ENCODE results near the gene UTP20. TPM values are rescaled to one million over a fixed set of nuclear protein-coding genes. Genes with fewer than 3 reads are reported as not detected.

Gene UTP20
- total and polyA plus RNA-seq, 2 experiments from 2014 or later = 2.0 to 11.6 TPM

DNA sequence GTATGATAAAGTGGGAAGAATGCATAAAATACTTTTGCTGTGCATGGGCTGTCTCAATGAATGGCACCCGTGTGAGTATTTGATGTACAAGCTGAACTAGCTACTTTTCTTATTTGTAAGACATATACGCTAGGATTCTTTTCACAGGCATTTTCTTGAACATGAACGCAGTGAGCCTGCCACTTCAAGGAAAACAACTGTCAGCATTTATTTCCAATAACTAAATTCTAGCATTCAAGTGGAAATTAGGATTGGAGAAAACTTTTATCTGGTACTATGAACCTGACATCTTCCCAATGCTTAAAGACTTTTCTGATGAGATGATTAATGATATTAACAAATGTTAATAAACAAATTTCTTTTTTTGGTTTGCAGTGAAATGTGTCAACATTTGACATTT is 45.7 kb downstream of the UTP20 start:
- Histone ChIP-seq H4K20me1 (ENCODE audit: insufficient read depth, poor library complexity, severe bottlenecking) (no peaks in the 10 kb centered on the region), H3K9me2 (replicated peaks; ENCODE audit: insufficient read depth) (no peaks in the 10 kb centered on the region), H3K4me3 (no peak overlapping the region), H3K4me1 (ENCODE audit: insufficient read depth) (no peaks in the 10 kb centered on the region), H3K36me3 (replicated peaks; ENCODE audit: insufficient read depth, low read depth) (no peaks in the 10 kb centered on the region), H3K27me3 (no peaks in the 10 kb centered on the region), H3K79me2 (no peaks in the 10 kb centered on the region), H3K27ac (no peak overlapping the region), H3K4me2 (no peak overlapping the region), H2AFZ (no peak overlapping the region), H3K9me3 (ENCODE audit: low read depth) (no peaks in the 10 kb centered on the region)
- DNase-seq (ENCODE audit: low spot score) = no peak
- 85% methylated on average over 3 of the region's 3 CpGs for WGBS (ENCODE audit: low lambda C conversion rate, missing lambda C conversion rate)
- TF ChIP-seq, protein P1, sequence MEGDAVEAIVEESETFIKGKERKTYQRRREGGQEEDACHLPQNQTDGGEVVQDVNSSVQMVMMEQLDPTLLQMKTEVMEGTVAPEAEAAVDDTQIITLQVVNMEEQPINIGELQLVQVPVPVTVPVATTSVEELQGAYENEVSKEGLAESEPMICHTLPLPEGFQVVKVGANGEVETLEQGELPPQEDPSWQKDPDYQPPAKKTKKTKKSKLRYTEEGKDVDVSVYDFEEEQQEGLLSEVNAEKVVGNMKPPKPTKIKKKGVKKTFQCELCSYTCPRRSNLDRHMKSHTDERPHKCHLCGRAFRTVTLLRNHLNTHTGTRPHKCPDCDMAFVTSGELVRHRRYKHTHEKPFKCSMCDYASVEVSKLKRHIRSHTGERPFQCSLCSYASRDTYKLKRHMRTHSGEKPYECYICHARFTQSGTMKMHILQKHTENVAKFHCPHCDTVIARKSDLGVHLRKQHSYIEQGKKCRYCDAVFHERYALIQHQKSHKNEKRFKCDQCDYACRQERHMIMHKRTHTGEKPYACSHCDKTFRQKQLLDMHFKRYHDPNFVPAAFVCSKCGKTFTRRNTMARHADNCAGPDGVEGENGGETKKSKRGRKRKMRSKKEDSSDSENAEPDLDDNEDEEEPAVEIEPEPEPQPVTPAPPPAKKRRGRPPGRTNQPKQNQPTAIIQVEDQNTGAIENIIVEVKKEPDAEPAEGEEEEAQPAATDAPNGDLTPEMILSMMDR (IDR thresholded peaks at IDR 0.05; ENCODE audit: poor library complexity) = no peak
- no peak for TF ChIP-seq EZH2 (IDR thresholded peaks at IDR 0.05; ENCODE audit: borderline replicate concordance)
- no peak for TF ChIP-seq EZH2phosphoT487 (IDR thresholded peaks at IDR 0.05; ENCODE audit: low read depth, severe bottlenecking, unreplicated experiment)

DNA sequence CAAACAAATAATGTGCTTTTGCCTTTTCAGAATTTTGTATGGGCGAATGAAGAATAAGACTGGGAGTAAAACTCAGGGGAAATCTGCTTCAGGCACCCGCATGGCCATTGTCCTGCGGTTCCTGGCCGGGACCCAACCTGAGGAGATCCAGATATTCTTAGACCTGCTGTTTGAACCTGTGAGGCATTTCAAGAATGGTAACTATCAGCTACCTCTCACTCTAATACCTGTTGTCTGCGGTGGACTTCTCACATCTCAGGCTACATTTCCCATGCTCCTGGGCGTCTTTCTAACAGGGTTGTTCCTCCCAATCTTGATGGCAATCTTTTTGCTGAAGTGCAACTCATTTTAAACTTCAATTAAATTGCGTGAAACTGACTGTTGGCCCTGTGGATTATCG is 47.1 kb downstream of the UTP20 start:
- Histone ChIP-seq H3K9me3 (ENCODE audit: low read depth) (no peaks in the 10 kb centered on the region), H3K27me3 (no peaks in the 10 kb centered on the region), H3K9me2 (replicated peaks; ENCODE audit: insufficient read depth) (no peaks in the 10 kb centered on the region), H3K27ac (no peak overlapping the region), H4K20me1 (ENCODE audit: insufficient read depth, poor library complexity, severe bottlenecking) (no peaks in the 10 kb centered on the region), H3K4me3 (no peak overlapping the region), H3K4me1 (ENCODE audit: insufficient read depth) (no peaks in the 10 kb centered on the region), H3K4me2 (no peak overlapping the region), H2AFZ (no peak overlapping the region), H3K36me3 (replicated peaks; ENCODE audit: insufficient read depth, low read depth) (no peaks in the 10 kb centered on the region), H3K79me2 (no peaks in the 10 kb centered on the region)
- no peak for DNase-seq (ENCODE audit: low spot score)
- WGBS (ENCODE audit: low lambda C conversion rate, missing lambda C conversion rate) = 86% methylated on average over 8 of the region's 8 CpGs
- no peak for TF ChIP-seq EZH2phosphoT487 (IDR thresholded peaks at IDR 0.05; ENCODE audit: low read depth, severe bottlenecking, unreplicated experiment)
- no peak for TF ChIP-seq EZH2 (IDR thresholded peaks at IDR 0.05; ENCODE audit: borderline replicate concordance)
- TF ChIP-seq, protein P1 (IDR thresholded peaks at IDR 0.05; ENCODE audit: poor library complexity) = no peak

DNA sequence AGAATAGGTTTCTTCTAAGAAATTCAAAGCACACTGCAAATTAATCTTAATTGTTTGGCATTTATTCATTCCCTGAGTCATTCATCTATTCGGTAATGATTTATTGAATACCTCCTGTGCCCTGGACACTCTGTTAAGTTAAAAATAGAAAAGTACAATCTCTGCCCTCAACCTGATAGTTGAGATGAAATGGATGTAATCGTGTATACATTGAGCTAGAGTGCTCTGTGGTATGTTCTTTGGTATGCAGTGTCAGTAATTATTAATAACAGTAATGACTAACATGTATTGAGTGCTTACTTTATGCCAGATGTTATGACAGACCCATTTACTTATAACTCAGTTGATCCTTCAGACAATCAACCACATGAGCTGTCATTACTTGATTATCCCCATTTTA is 47.6 kb downstream of the UTP20 start:
- Histone ChIP-seq H3K9me3 (ENCODE audit: low read depth) (no peaks in the 10 kb centered on the region), H4K20me1 (ENCODE audit: insufficient read depth, poor library complexity, severe bottlenecking) (no peaks in the 10 kb centered on the region), H3K4me2 (no peak overlapping the region), H3K4me1 (ENCODE audit: insufficient read depth) (no peaks in the 10 kb centered on the region), H3K36me3 (replicated peaks; ENCODE audit: insufficient read depth, low read depth) (no peaks in the 10 kb centered on the region), H3K4me3 (no peak overlapping the region), H3K27me3 (no peaks in the 10 kb centered on the region), H3K79me2 (no peaks in the 10 kb centered on the region), H2AFZ (no peak overlapping the region), H3K9me2 (replicated peaks; ENCODE audit: insufficient read depth) (no peaks in the 10 kb centered on the region), H3K27ac (no peak overlapping the region)
- TF ChIP-seq EZH2phosphoT487 (IDR thresholded peaks at IDR 0.05; ENCODE audit: low read depth, severe bottlenecking, unreplicated experiment) = no peak
- TF ChIP-seq EZH2 (IDR thresholded peaks at IDR 0.05; ENCODE audit: borderline replicate concordance) = no peak
- TF ChIP-seq, protein P1 (IDR thresholded peaks at IDR 0.05; ENCODE audit: poor library complexity) = no peak
- DNase-seq (ENCODE audit: low spot score) = no peak
- 90% methylated on average over 2 of the region's 2 CpGs for WGBS (ENCODE audit: low lambda C conversion rate, missing lambda C conversion rate)

DNA sequence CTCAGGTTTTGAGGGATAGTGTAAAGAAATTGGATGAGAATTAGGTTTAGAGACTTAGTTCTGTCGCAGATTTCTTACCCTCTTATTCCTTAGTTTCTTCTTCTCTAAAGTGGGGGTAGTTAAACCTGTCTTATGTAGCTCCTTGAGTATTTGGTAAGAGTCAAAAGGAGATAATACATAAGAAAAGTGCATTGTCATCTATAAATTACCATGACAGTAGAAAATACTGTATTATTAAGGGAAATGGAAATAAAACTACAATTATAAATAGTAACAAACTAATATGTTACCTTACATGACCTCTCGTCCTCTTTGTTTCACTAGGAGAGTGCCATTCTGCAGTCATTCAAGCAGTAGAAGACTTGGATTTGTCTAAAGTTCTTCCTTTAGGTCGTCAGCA is 49.0 kb downstream of the UTP20 start:
- Histone ChIP-seq H3K4me1 (ENCODE audit: insufficient read depth) (no peaks in the 10 kb centered on the region), H2AFZ (no peak overlapping the region), H3K9me3 (ENCODE audit: low read depth) (no peaks in the 10 kb centered on the region), H3K79me2 (no peaks in the 10 kb centered on the region), H3K27me3 (no peaks in the 10 kb centered on the region), H3K4me2 (no peak overlapping the region), H3K36me3 (replicated peaks; ENCODE audit: insufficient read depth, low read depth) (no peaks in the 10 kb centered on the region), H3K9me2 (replicated peaks; ENCODE audit: insufficient read depth) (no peaks in the 10 kb centered on the region), H3K4me3 (no peak overlapping the region), H3K27ac (no peak overlapping the region), H4K20me1 (ENCODE audit: insufficient read depth, poor library complexity, severe bottlenecking) (no peaks in the 10 kb centered on the region)
- no peak for TF ChIP-seq EZH2 (IDR thresholded peaks at IDR 0.05; ENCODE audit: borderline replicate concordance)
- no peak for TF ChIP-seq EZH2phosphoT487 (IDR thresholded peaks at IDR 0.05; ENCODE audit: low read depth, severe bottlenecking, unreplicated experiment)
- TF ChIP-seq, protein P1 (IDR thresholded peaks at IDR 0.05; ENCODE audit: poor library complexity) = no peak
- 98% methylated on average over 3 of the region's 3 CpGs for WGBS (ENCODE audit: low lambda C conversion rate, missing lambda C conversion rate)
- DNase-seq (ENCODE audit: low spot score) = no peak

All from hepatocyte (in vitro differentiated cells).